Large intestine (tissue), 3 donors: Measurements from ENCODE around the gene CPNE6. TPM values are rescaled to one million over a fixed set of nuclear protein-coding genes. Genes with fewer than 3 reads are reported as not detected.
"Not testable (repeated sequence)": the region's sequence is repeated elsewhere in the genome, so short reads cannot be mapped to it uniquely, and the experiment has no call there.

Experiments
- DNase-seq, 2 donors: peaks; one replicate each; pipeline versions ENCODE4 v3.0.0 to v3.0.0-alpha.2; 2013
- H3K27ac ChIP-seq: one replicate; pipeline ENCODE4 v1.5.1; 2013; ENCODE audit warnings: low read length
- H3K27me3 ChIP-seq: 2 replicates; pipeline ENCODE4 v1.6.1; 2013; ENCODE audit warnings: low read length; ENCODE audit not compliant: control insufficient read depth, insufficient read depth
- H3K36me3 ChIP-seq: 2 replicates; pipeline ENCODE4 v1.6.1; 2013; ENCODE audit warnings: low read length; ENCODE audit not compliant: control insufficient read depth, insufficient read depth
- H3K4me1 ChIP-seq: one replicate; pipeline ENCODE4 v1.6.1; 2013; ENCODE audit warnings: low read length; ENCODE audit not compliant: control insufficient read depth, insufficient read depth
- H3K4me3 ChIP-seq: one replicate; pipeline ENCODE4 v1.5.1; 2013; ENCODE audit warnings: low read length
- H3K9me3 ChIP-seq: one replicate; pipeline ENCODE4 v1.6.1; 2013; ENCODE audit warnings: mild to moderate bottlenecking, low read depth, low read length, moderate library complexity; ENCODE audit not compliant: control insufficient read depth
- WGBS: methylation state at CpG from one replicate; pipeline ENCODE4 v1.1.5; 2013; ENCODE audit warnings: low lambda C conversion rate; ENCODE audit not compliant: insufficient coverage; 5-methylcytosine and 5-hydroxymethylcytosine counted together
- polyA plus RNA-seq: library from polyadenylated mRNA; unstranded; fragments of 120-200 nt; gene quantifications from one replicate; pipeline ENCODE4 v1.2.1, GENCODE V29; 2013

The CPNE6 gene
- polyA plus RNA-seq, 1 donor: 0.31 TPM

DNA sequence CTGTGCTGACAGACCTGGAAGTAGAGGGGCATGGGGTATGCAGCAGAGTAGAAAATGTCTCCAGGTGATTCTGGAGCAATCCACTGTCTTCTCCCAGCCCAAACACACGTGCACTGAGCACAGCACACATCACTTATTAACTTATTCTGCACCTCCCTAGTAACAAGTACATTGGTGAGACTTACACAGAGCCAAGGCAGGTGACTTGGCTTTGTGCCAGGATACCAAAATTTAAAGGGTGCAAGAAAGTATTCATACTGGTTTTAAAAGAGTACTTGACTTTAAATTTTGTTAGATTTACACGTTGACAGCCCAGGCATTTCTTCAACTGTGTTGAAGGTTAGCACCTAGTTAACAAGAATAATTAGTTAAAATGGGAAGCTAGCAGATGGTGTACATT, 30.7 kb upstream of the CPNE6 start:
- H3K27ac ChIP-seq: no peak overlapping the region
- H3K27me3 ChIP-seq: no peaks in the 10 kb centered on the region
- H3K4me3 ChIP-seq: no peak overlapping the region
- WGBS: no CpG with 5 or more reads among the region's 2 CpGs
- DNase-seq: peak in 1 of 2 donors; percentile 34
- H3K36me3 ChIP-seq: no peaks in the 10 kb centered on the region
- H3K4me1 ChIP-seq: peaks cover 27% of the 10 kb centered on the region
- H3K9me3 ChIP-seq: no peaks in the 10 kb centered on the region

- Histone ChIP-seq H3K4me1 (peaks cover 17% of the 10 kb centered on the region), H3K27ac (no peak overlapping the region), H3K36me3 (no peaks in the 10 kb centered on the region), H3K4me3 (no peak overlapping the region), H3K27me3 (no peaks in the 10 kb centered on the region), H3K9me3 (no peaks in the 10 kb centered on the region)
- no CpG with 5 or more reads among the region's 5 CpGs for WGBS
- peak in 1 of 2 donors; percentile 6 for DNase-seq
Measured at GRCh38 chr14:24042746-24043145, 28.6 kb upstream of the CPNE6 start.

GRCh38 chr14:24049002-24049401, 22.4 kb upstream of the CPNE6 start:
- not testable (repeated sequence) for H3K27ac ChIP-seq, H3K4me1 ChIP-seq, H3K36me3 ChIP-seq, H3K9me3 ChIP-seq, H3K27me3 ChIP-seq, DNase-seq, H3K4me3 ChIP-seq
- WGBS: no CpG with 5 or more reads among the region's 2 CpGs

- not testable (repeated sequence) for H3K27me3 ChIP-seq, DNase-seq, H3K9me3 ChIP-seq, H3K36me3 ChIP-seq, H3K4me1 ChIP-seq, H3K27ac ChIP-seq, H3K4me3 ChIP-seq
- WGBS: no CpG with 5 or more reads among the region's 8 CpGs
Measured at GRCh38 chr14:24050753-24051152, 20.6 kb upstream of the CPNE6 start.

DNA sequence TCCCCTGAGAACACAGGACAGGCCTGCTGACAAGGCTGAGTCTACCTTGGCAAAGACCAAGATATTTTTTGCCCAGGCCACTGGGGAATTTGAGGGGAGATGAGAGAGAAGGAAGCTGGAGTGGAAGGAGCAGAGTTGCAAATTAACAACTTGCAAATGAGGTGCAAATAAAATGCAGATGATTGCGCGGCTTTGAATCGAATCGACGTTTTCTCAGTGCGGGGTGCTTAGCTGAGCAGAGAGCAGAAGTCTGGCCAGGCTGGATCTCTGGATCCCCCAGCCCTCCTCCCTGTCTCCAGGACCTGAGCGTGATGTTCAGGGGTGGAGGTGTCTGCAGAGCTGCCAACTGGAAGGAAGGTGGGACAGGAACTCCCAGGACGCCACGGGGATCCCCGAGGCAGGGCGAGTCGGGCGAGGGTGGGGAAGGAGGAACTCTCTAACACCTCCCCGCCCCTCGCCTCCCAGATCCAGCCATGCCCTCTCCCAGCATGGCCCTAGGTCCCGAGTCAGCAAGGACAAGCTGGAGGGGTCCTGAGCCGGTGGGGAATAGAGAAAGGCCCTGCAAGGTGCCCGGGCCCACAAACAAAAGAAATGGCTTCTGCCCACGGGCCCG, 20.1 kb upstream of the CPNE6 start:
- no CpG with 5 or more reads among the region's 20 CpGs for WGBS
- no peak for DNase-seq
- no peaks in the 10 kb centered on the region for H3K9me3 ChIP-seq
- peaks cover 5% of the 10 kb centered on the region for H3K27me3 ChIP-seq
- peak overlapping the region; percentile 53 for H3K27ac ChIP-seq
- peak overlapping the region; percentile 74 for H3K4me3 ChIP-seq
- peaks cover 9% of the 10 kb centered on the region for H3K4me1 ChIP-seq
- no peaks in the 10 kb centered on the region for H3K36me3 ChIP-seq

DNA sequence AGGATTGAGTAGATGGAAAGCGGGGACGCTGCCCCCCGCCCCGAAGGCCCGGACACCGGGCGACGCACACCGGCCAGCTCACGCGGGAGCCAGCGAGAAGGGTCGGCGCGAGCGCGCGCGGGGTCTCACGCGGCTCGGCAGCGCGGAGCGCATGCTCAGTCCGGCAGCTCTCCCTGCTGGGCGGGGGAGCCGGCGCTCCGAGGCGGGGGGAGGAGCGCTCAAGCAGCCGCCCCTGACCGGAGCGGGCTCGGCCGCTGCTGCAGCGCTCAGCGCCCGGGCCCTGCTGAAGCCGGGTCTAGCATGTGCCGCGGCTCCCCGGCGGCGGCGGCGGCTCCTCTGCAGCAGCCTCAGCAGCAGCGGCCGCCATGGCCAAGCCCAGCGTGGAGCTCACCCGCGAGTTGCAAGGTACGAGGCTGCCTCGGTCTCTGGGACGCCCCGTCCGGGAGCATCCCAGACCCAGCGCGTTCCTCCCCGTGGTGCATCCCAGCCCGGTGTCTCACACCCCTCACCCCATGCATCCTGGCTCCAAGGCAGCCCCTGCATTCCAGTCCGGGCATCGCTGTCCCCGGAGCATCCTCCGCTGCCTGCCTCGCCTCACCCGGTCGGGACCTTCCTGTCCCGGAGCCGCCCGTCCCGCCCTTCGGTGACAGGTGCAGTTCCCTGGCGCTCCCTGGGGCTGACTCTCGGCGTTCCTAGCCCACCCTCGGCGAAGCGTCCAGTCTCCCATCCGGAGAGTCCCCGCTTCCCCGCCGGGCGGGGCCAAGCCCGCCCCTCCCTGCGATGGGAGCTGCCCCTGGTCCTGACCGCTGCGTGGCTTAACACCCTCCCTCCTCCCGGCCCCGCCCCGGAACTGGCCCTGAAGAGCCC, 19.3 kb upstream of the CPNE6 start, which contains the start of gene CARMIL3:
Gene CARMIL3, plus strand, starts transcription at position 221 of the 867 bp plus-strand sequence. Its CDS starts 145 bp downstream, at position 366.
- DNase-seq: peak; percentile 68 to 79
- Histone ChIP-seq H3K4me3 (peak within 1 kb of the TSS; percentile 74), H3K27ac (peak within 1 kb of the TSS; percentile 53), H3K27me3 (peaks cover 5% of the 10 kb centered on the region), H3K9me3 (no peaks in the 10 kb centered on the region), H3K4me1 (peaks cover 9% of the 10 kb centered on the region), H3K36me3 (no peaks in the 10 kb centered on the region)
- WGBS: no CpG with 5 or more reads among the region's 92 CpGs

DNA sequence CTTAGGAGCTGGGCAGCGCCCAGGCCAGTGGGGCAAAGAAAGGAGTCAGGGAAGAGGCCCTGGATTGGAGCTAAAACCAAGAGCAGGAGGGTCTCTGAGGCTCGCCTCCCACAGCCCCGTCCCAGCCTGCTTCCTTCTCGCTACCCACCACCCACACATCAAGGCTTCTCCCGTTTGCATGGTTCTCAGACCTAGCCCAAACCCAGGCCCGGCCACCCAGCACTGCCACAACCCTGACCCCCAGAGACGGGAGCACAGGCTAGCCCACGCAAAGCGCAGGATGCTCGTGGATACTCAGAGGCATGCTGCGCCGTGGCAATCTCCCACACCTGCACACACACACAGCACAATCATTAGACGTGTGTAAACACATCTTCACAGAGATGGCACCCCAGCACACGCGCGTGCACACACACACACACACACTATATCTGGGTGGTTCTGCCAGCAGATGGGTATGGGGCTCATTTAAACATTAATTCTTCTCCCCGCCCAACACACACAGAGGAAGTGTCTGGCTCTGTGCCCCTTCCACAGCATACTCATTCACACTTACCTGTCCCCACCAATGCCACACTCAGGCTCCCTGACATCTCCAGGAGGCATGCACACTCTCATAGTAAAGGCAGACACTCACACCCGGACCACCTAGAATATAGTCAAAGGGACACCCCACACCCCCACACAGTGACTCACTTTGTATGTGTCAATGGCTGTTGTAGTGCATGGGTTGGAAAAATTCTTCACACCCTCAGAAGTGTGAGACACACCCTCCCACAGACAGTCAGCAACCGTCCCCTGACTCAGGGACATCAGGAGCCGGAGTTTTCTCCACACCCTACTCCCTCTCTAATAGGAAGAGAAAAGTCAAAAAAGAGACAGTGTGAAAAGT, 18.5 kb upstream of the CPNE6 start:
- Histone ChIP-seq H3K27me3 (peaks cover 5% of the 10 kb centered on the region), H3K36me3 (no peaks in the 10 kb centered on the region), H3K4me3 (peak overlapping the region; percentile 61), H3K9me3 (no peaks in the 10 kb centered on the region), H3K27ac (no peak overlapping the region), H3K4me1 (peaks cover 9% of the 10 kb centered on the region)
- WGBS: no CpG with 5 or more reads among the region's 20 CpGs
- no peak for DNase-seq

- Histone ChIP-seq H3K4me3 (no peak overlapping the region), H3K27ac (no peak overlapping the region), H3K36me3 (no peaks in the 10 kb centered on the region), H3K9me3 (no peaks in the 10 kb centered on the region), H3K4me1 (peaks cover 13% of the 10 kb centered on the region), H3K27me3 (peaks cover 5% of the 10 kb centered on the region)
- DNase-seq: no peak
- WGBS: no CpG with 5 or more reads among the region's 10 CpGs
Measured at GRCh38 chr14:24053548-24054323, 17.6 kb upstream of the CPNE6 start.

DNA sequence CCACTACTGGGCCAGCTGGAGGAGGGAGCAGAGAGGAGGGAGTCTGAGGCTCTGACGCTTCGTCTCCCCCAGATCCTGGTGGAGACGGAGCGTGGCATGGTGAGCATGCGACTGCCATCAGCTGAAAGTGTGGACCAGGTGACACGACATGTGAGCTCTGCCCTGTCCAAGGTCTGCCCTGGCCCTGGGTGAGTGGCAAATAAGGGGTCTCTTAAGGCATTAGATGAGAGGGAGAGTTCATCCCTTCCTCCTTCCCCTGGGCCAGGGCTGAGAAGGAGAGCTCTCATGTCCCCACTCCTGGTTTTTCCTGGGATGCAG, 17.1 kb upstream of the CPNE6 start:
- no peak overlapping the region for H3K4me3 ChIP-seq
- WGBS: no CpG with 5 or more reads among the region's 6 CpGs
- H3K36me3 ChIP-seq: no peaks in the 10 kb centered on the region
- no peak overlapping the region for H3K27ac ChIP-seq
- H3K4me1 ChIP-seq: peaks cover 18% of the 10 kb centered on the region
- DNase-seq: no peak
- H3K27me3 ChIP-seq: peaks cover 5% of the 10 kb centered on the region
- no peaks in the 10 kb centered on the region for H3K9me3 ChIP-seq
